ENCODE results near the gene PRSS50. TPM values are rescaled to one million over a fixed set of nuclear protein-coding genes. Genes with fewer than 3 reads are reported as not detected.

PRSS50 gene
- total RNA-seq, 4 donors from 2014 or later = 0.13 to 0.52 TPM; not detected in 2

DNA sequence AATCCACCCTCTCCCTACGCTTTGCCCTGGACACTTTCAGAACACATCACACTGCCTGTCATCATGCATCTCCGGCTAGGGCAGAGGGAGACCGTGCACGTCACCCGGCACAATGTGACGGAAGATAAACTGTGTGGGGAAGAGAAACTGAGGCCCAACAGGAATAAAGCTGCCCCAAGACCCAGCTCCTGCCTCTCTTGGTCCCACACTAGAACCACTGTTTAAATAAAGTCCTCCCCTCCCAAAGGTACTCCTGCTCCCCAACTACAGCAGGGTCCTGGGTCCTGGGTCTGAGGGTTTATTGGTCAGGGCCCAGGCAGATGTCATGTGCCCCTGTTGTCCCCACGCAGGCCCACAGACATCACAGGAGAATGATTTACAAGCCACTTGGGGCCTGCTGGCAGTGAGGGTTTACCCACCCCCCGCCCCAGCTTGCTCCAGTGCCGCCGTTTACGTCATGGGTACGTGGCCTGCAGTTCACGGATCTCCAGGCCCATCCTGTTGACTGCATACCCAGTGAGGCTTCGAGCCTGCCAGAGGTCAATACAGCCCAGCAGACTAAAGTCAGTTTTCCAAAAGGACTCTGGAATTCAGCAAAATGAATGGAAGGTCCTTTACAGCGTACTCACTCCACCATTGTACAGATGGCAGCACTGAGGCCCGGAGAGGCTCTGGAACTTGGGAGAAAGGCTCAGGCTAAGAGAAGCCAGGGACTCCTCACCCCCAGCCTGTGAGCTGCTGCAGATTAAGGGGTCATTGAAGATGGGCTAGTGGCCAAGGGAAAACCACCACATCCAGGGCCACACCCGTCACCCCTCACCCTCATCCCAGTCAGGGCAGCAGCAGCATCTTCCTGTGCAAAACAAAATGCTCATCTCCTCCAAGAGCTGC, 47.4 kb downstream of the PRSS50 start:
- 77 to 82% methylated on average over 15 to 17 of the region's 17 CpGs for WGBS, 2 donors
- intact Hi-C loops (cut with DNase I; ENCODE audit: low total_unique reads) = no loop called here
- no peak overlapping the region for H3K4me3 ChIP-seq (ENCODE audit: low read depth, poor library complexity, severe bottlenecking)
- TF ChIP-seq, protein P1, sequence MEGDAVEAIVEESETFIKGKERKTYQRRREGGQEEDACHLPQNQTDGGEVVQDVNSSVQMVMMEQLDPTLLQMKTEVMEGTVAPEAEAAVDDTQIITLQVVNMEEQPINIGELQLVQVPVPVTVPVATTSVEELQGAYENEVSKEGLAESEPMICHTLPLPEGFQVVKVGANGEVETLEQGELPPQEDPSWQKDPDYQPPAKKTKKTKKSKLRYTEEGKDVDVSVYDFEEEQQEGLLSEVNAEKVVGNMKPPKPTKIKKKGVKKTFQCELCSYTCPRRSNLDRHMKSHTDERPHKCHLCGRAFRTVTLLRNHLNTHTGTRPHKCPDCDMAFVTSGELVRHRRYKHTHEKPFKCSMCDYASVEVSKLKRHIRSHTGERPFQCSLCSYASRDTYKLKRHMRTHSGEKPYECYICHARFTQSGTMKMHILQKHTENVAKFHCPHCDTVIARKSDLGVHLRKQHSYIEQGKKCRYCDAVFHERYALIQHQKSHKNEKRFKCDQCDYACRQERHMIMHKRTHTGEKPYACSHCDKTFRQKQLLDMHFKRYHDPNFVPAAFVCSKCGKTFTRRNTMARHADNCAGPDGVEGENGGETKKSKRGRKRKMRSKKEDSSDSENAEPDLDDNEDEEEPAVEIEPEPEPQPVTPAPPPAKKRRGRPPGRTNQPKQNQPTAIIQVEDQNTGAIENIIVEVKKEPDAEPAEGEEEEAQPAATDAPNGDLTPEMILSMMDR (IDR thresholded peaks at IDR 0.05) = no peak
- TF ChIP-seq POLR2A (IDR thresholded peaks at IDR 0.05) = no peak
- peak in 1 of 2 donors; percentile 79 for DNase-seq (ENCODE audit: low spot score in 2 of 2)

DNA sequence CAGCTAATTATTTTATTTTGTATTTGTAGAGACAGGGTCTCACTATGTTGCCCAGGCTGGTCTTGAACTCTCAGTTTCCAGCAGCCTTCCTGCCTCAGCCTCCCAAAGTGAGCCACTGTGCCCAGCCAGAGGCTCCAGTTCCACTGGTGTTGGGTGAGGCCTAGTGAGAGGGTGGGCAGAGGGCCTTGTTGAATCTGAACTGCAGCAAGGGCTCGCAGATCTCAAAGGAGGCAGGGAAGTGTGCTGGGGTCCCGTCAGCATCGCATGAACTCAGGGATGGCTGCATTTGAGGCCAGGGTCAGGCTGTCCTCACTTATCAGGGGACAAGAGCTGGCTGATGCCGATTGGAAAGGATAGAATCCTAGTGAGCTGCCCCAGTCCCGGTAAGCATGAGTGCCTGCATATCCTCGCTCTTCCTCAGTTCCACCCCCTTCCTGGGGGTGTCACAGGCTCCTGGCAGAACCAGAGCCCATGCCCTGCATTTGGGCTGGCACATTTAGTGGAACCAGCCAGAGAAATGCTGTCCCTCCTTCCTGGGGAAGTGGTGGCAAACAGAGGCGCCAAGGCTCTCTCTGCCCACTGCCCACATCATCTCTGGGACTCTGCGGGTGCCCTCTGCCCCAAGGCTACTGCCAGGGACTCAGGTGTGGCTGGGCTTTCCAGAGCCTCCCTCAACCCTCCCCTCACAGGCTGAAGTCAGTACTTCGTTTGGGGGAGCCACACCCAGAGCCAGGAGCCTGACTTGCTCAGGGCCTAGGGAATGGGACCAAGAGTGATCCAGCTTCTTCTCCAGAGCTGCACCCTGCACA, 48.3 kb downstream of the PRSS50 start:
- H3K4me3 ChIP-seq (ENCODE audit: low read depth, poor library complexity, severe bottlenecking) = no peak overlapping the region
- intact Hi-C loops (cut with DNase I; ENCODE audit: low total_unique reads) = no loop called here
- peak in 1 of 2 donors; percentile 71 for DNase-seq (ENCODE audit: low spot score in 2 of 2)
- 59 to 69% methylated on average over 3 to 9 of the region's 9 CpGs for WGBS, 2 donors
- TF ChIP-seq, protein P1 (IDR thresholded peaks at IDR 0.05) = no peak
- no peak for TF ChIP-seq POLR2A (IDR thresholded peaks at IDR 0.05)

DNA sequence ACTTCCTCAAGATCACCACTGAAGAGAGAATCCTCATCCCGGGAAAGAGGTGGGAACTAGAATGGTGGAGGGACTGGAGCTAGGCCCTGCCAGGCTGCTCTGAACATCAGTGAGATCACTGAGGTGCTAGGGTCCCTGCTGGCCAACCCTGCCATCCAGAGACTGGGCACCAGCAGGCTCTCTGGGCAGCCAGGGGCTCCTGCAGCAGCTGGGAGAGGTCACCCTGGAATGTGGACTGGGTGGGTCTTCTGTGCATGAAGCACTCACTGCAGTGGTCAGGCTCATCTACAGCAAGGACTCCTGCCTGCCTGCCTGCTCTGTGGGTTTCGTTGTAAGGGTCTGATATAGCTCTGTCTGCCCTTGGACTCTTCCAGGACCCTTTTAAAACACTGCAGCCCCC, 49.1 kb downstream of the PRSS50 start:
- TF ChIP-seq POLR2A (IDR thresholded peaks at IDR 0.05) = no peak
- TF ChIP-seq, protein P1 (IDR thresholded peaks at IDR 0.05) = no peak
- peak in 1 of 2 donors; percentile 66 for DNase-seq (ENCODE audit: low spot score in 2 of 2)
- intact Hi-C loops (cut with DNase I; ENCODE audit: low total_unique reads) = no loop called here
- 77 to 96% methylated on average over 2 of the region's 2 CpGs for WGBS, 2 donors
- no peak overlapping the region for H3K4me3 ChIP-seq (ENCODE audit: low read depth, poor library complexity, severe bottlenecking)

DNA sequence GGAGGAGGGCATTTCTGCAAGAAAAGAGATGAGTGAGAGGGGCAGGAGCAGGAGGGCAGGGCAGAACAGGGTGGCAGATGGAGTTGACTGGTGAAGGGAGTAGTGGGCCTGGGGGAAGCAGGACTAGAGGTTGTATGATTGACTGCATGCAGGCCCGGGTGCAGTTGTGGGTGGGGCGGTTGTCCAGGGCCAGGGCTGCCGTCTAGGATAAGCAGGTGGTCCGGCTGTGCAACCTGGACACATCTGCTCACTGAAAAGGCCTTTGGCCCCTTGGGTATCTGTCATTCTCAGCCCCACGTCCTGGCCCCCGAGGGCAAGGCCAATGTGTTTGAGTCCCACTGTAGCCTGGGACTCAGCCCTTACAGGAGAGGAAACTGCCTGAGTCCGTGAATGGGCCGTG, 49.6 kb downstream of the PRSS50 start:
- TF ChIP-seq, protein P1 (IDR thresholded peaks at IDR 0.05) = no peak
- TF ChIP-seq POLR2A (IDR thresholded peaks at IDR 0.05) = no peak
- DNase-seq (ENCODE audit: low spot score in 2 of 2) = peak in 1 of 2 donors; percentile 76
- intact Hi-C loops (cut with DNase I; ENCODE audit: low total_unique reads) = no loop called here
- 62 to 67% methylated on average over 8 of the region's 8 CpGs for WGBS, 2 donors
- H3K4me3 ChIP-seq (ENCODE audit: low read depth, poor library complexity, severe bottlenecking) = no peak overlapping the region

DNA sequence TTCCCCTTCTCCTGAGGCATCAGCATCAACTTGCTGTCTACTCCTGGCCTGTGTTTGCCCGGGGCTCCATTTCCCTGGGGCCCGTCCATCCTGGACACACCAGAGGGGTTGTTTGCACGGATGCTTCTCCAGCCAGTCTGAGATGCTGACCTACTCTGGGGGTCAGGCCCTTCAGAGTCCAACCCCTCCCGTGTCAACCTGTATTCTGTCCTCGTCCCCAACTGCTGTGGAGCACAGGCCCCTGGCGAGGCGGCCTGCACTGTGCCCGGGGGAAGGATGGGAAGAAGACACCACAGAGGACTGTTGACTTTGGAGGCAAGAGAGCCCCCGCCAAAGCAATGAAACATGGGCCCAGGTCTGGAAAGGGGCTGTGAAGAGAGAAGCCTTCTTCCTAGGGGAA, 50.0 kb downstream of the PRSS50 start:
- H3K4me3 ChIP-seq (ENCODE audit: low read depth, poor library complexity, severe bottlenecking) = no peak overlapping the region
- 90 to 92% methylated on average over 9 of the region's 9 CpGs for WGBS, 2 donors
- DNase-seq (ENCODE audit: low spot score in 2 of 2) = peak in 1 of 2 donors; percentile 84
- TF ChIP-seq, protein P1 (IDR thresholded peaks at IDR 0.05) = no peak
- no peak for TF ChIP-seq POLR2A (IDR thresholded peaks at IDR 0.05)
- intact Hi-C loops (cut with DNase I; ENCODE audit: low total_unique reads) = no loop called here
